NCI-H460 (cell line): ENCODE results near the gene DPEP2. TPM values are rescaled to one million over a fixed set of nuclear protein-coding genes. Genes with fewer than 3 reads are reported as not detected.
"Not testable (repeated sequence)": the region's sequence is repeated elsewhere in the genome, so short reads cannot be mapped to it uniquely, and the experiment has no call there.

ENCODE experiments used
- DNase-seq: peaks from one replicate; pipeline ENCODE4 v3.0.0-alpha.2; 2016; ENCODE audit warnings: low read depth; ENCODE audit errors: extremely low read depth
- polyA plus RNA-seq: library from polyadenylated mRNA; depleted of rRNA; stranded (reverse); fragments of >200 nt; gene quantifications from 2 replicates; pipeline ENCODE4 v1.2.3, GENCODE V29; 2014; cell fraction: nucleus; rRNA removed
- total RNA-seq: library from RNA; depleted of rRNA; stranded (reverse); fragments of >200 nt; shearing (Covaris generic); gene quantifications from 2 replicates; pipeline ENCODE4 v1.2.3, GENCODE V29; 2014; rRNA removed

DPEP2 gene
- total RNA-seq: not detected in 2 replicates
- not detected in 2 replicates for polyA plus RNA-seq

DNA sequence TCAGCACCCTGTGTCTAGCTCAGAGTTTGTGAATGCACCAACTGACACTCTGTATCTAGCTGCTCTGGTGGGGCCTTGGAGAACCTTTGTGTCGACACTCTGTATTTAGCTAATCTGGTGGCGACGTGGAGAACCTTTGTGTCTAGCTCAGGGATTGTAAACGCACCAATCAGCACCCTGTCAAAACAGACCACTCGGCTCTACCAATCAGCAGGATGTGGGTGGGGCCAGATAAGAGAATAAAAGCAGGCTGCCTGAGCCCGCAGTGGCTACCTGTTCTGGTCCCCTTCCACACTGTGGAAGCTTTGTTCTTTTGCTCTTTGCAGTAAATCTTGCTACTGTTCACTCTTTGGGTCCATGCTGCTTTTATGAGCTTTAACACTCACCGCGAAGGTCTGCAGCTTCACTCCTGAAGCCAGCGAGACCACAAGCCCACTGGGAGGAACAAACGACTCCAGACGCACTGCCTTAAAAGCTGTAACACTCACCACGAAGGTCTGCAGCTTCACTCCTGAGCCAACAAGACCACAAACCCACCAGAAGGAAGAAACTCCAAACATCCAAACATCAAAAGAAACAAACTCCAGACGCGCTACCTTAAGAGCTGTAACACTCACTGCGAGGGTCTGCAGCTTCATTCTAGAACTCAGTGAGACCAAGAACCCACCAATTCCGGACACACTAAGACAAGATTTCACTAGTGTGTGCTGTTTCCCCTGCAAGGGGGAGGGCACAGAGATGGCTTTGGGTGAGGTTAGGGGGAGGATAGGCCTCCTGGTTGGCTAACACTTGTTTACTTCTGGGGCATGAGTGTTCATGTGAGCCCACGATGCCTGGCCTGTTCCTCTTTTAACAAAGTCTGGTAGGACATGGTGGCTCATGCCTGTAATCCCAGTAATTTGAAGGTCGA lies at the start of gene DPEP2:
Gene DPEP2 (minus strand): TSS at position 706 of the 910 bp plus-strand sequence. CDS start 6,272 bp downstream, outside the sequence.
- DNase-seq: not testable (repeated sequence)

DNA sequence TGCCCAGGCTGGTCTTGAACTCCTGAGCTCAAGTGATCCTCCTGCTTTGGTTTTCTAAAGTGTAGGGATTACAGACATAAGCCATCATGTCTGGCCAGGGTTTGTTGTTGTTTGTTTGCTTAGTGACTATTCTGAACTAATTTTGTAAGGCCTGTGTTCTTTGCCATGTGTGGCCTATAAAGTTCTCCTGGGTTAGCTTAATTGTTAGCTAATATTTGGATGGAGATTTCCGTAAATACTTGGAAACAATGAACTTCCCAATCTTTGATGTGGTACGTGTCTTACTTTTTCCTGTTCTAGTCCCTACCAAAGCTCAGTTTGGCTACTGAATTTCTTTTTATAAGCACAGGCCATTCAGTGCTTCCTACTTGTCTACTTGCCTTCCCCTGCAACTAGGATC lies 48.7 kb upstream of the DPEP2 start:
- DNase-seq: no peak

- no peak for DNase-seq
These were observed 46.8 kb upstream of the DPEP2 start for GRCh38 chr16:68046106-68046505.

DNA sequence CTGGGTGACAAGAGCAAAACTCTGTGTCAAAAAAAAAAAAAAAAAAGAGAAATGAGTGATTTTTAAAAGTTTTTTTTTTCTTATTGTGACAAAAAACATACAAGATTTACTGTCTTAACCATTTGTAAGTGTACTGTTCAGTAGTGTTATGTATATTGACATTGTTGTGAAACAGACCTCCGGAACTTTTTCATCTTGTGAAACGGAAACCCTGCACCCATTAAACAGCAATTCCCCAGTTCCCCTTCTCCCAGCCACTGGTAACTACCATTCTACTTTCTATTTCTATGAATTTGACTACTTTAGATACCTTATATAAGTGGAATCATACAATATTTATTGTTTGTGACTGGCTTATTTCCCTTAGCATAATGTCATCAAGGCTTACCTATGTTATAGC lies 42.5 kb upstream of the DPEP2 start:
- no peak for DNase-seq

DNA sequence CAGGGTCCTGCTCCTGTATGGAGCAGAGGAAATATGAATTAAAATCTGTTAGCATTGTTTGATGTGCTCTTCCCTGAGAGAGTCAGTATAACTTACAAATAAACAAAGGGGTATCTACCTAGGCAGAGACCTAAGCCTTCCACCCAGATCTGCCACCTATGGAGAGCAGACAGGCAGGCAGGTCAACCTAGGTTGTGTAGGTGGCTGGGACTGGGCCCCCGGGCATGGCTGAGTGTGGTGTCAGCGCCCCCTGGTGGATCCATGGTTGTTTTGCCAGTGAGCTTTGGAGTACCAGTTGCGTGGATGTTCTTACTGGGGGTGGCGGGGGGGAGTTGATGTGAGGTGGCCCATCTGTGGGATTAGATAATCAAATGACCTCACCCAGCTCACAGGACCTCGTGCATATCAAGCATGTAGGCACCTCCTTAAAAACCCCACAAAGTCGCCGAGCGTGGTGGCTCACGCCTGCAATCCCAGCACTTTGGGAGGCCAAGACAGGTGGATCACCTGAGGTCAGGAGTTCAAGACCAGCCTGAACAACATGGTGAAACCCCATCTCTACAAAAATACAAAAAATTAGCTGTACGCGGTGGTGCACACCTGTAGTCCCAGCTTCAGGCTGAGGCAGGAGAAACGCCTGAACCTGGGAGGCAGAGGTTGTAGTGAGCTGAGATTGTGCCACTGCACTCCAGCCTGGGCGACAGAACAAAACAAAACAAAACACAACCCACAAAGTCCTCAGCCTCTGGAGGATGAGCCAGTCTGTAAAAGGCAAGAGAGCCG lies 41.4 kb upstream of the DPEP2 start:
- peak; percentile 76 for DNase-seq

DNA sequence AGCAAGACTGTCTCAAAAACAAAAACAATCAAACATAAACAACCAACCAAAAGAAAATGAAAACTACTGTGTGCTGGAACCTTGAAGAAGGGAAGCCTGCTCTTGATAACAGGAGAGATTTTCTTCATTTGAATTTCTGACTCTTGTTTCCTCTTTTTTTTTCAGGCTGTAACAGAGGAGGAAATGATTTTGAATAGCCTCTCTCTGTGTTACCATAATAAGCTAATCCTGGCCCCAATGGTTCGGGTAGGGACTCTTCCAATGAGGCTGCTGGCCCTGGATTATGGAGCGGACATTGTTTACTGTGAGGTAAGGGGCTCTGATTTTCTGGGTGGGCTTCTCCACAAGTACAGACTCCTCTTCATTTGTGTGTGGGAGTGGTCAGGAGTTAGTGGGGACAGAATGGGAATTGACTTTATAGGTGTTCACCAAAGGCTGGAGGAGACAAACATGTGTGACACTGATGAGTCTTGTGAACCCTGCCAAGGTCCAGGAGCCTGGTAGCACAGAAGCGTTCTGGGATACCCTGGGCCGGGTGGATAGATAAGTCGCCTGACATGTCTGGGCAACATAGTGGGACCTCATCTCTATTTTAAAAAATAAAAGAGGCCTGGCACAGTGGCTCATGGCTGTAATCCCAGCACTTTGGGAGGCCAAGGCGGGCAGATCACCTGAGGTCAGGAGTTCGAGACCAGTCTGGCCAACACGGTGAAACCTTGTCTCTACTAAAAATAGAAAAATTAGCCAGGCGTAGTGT lies 38.7 kb upstream of the DPEP2 start:
- no peak for DNase-seq

DNA sequence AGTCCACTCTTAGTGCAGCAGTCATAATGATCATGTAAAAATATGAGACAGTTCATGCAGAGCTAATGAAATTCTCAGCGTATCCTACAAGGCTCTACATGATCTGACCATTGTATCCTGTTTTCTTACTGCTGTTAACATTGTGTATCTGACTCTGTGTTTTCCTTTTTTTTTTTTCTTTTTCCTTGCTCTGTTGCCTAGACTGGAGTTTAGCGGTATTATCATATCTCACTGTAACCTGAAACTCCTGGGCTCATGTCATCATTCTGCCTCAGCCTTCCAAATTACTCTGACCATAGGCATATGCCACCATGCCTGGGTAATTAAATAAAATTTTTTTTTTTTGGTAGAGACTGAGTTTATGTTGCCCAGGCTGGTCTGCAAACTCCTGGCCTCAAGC lies 35.9 kb upstream of the DPEP2 start:
- no peak for DNase-seq

DNA sequence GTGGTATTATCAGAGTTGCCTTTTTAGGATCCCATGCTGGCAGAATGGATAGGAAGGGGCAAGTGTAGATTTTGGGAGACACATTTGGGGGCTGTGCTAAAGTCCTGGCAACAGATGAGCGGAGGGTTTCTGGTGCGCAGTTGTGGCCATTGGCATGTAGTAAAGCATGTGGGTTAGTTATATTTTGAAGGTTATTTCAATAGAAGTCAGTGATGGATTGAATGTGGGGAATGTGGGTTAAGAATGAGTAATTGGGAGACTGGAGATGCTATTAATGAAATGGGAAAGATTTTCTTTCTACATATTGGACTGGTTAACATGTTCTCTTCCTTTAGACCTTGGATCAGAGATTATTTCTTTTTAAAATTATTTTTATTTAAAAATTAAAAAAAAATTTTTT lies 33.8 kb upstream of the DPEP2 start:
- DNase-seq: no peak

GRCh38 chr16:68031951-68032350 lies 32.7 kb upstream of the DPEP2 start:
- no peak for DNase-seq

- DNase-seq: not testable (repeated sequence)
These were observed 30.8 kb upstream of the DPEP2 start for GRCh38 chr16:68030108-68030507.

DNA sequence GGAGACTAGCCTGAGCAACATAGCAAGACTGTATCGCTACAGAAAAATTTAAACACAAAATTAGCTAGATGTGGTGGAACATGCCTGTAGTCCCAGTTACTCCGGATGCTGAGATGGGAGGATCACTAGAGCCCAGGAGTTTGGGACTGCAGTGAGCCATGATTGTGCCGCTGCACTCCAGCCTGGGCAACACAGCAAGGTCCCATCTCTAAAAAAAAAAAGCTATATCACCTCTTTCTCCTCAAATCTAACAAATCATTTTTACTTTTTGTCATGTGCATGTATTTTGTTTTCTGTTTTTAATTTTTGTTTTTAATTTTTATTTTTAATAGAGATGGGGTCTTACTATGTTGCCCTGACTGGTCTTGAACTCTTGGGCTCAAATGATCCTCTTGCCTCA lies 29.7 kb upstream of the DPEP2 start:
- DNase-seq: no peak

- peak; percentile 91 for DNase-seq
These were observed 23.6 kb upstream of the DPEP2 start, which contains the start of the genes DDX28 and DUS2 for GRCh38 chr16:68022728-68023537. TSS of gene DDX28 (minus strand) at chr16:68023232. CDS start at chr16:68023202, 30 bp downstream. TSS of gene DUS2 (plus strand) at chr16:68023284. CDS start at chr16:68038024, 14,740 bp downstream.

GRCh38 chr16:68022278-68022727 lies 23.0 kb upstream of the DPEP2 start:
- no peak for DNase-seq

DNA sequence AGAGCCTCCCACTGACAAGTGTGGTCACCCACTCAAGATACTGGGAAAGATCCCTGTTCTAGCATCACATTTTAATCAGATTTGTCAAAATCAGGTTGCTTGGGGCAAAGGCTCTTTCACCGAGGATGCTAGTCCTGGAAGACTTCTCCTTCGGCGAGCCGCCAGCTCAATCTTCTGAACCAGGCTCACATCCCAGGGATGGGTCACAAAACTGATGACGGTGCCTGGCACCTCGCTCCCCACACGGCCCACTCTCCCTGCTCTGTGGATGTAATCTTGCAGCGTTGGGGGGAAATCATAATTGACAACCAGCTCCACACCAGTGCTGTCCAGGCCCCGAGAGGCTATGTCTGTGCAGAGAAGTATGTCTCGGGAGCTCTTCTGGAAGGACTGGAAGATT lies 22.2 kb upstream of the DPEP2 start:
- DNase-seq: no peak

DNA sequence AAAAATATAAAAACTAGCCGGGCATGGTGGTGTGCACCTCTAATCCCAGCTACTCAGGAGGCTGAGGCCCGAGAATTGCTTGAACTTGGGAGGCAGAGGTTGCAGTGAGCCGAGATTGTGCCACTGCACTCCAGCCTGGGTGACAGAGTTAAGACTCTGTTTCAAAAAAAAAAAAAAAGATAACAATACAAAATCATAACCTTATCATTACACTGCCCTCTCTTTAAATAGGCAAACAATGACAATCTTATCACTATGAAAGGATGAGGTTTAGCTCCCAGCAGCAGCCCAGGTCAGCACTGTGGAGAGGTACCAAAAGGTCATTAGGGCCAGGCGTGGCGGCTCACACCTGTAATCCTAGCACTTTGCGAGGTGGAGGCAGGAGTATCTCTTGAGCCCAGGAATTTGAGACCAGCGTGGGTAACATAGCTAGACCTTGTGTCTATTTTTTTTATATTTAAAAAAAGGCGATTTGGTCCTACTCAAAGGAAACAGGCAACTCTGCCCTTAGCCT lies 19.9 kb upstream of the DPEP2 start:
- DNase-seq: no peak

- DNase-seq: no peak
These were observed 16.4 kb upstream of the DPEP2 start, which contains the start of gene DPEP2NB for GRCh38 chr16:68015681-68016080. TSS of gene DPEP2NB (minus strand) at chr16:68015911. CDS start at chr16:68015770, 141 bp downstream.

GRCh38 chr16:68013440-68013839 lies 14.2 kb upstream of the DPEP2 start:
- DNase-seq: no peak

GRCh38 chr16:68009872-68010271 lies 10.6 kb upstream of the DPEP2 start:
- DNase-seq: not testable (repeated sequence)

- no peak for DNase-seq
These were observed 10.0 kb upstream of the DPEP2 start for GRCh38 chr16:68009157-68009735.
